ENCODE data around the gene RGPD5. TPM values are rescaled to one million over a fixed set of nuclear protein-coding genes. Genes with fewer than 3 reads are reported as not detected.
"Not testable (repeated sequence)": the region's sequence is repeated elsewhere in the genome, so short reads cannot be mapped to it uniquely, and the experiment has no call there.

Gene RGPD5
- total RNA-seq, 1 donor from 2014 or later, result 86.1 TPM

GRCh38 chr2:109893736-109894135, 99.6 kb downstream of the RGPD5 start:
- not testable (repeated sequence) for DNase-seq

DNA sequence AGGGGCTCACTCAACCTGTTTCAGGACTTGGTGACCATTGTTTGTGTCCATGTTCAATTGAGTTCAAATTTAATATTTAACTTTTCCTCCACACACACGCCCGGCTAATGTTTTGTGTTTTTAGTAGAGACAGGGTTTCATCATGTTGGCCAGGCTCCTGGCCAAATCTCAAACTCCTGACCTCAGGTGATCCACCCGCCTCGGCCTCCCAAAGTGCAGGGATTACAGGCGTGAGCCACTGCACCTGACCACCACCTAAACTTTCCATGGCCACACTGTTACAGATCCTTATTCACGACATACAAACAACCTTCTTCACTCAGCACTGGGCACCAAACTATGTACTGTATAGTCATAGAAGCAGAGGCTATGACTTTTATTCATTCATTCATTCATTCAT, 100.0 kb downstream of the RGPD5 start:
- DNase-seq, result not testable (repeated sequence)

GRCh38 chr2:109895090-109895869, 101.2 kb downstream of the RGPD5 start:
- DNase-seq, result not testable (repeated sequence)

DNA sequence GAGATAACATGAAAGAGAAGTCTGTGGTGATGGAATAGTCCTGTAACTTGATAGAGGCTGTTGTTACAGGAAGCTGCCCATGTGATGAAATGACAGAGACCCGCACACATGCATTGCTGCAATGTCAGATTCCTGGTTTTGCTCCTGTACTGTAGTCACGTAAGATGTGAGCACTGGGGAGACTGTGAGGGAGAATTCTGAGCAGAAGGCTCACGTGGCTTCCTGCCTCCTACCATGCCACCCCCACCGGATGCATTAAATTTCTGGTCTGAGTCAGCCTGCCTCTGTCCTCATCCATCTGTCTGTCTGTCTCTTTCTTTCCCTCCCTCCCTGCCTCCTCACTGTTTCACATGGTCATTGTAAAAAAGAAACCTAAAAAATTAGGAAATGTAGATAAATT, 102.1 kb downstream of the RGPD5 start:
- not testable (repeated sequence) for DNase-seq

GRCh38 chr2:109897769-109898461, 103.8 kb downstream of the RGPD5 start:
- DNase-seq, result not testable (repeated sequence)

GRCh38 chr2:109898462-109899336, 104.6 kb downstream of the RGPD5 start, which contains the start of gene LIMS3:
LIMS3 (plus strand) TSS chr2:109898688; CDS start chr2:109898729, 41 bp downstream.
- DNase-seq, result not testable (repeated sequence)

- not testable (repeated sequence) for DNase-seq
Measured at GRCh38 chr2:109905796-109906195, 111.7 kb downstream of the RGPD5 start.

Other genes starting within 250 kb of the RGPD5 start
- gene SEPTIN10, start 180.3 kb upstream of the RGPD5 start, total RNA-seq, result 114 TPM
- gene SOWAHC, start 179.9 kb upstream of the RGPD5 start, total RNA-seq, result 44.0 TPM
- 2.3 TPM for gene LIMS3, start 104.4 kb downstream of the RGPD5 start, total RNA-seq